ENCODE measurements around the gene MT1A. TPM values are rescaled to one million over a fixed set of nuclear protein-coding genes. Genes with fewer than 3 reads are reported as not detected.

Gene MT1A
- polyA plus RNA-seq, 1 donor from 2014 or later, result not detected

DNA sequence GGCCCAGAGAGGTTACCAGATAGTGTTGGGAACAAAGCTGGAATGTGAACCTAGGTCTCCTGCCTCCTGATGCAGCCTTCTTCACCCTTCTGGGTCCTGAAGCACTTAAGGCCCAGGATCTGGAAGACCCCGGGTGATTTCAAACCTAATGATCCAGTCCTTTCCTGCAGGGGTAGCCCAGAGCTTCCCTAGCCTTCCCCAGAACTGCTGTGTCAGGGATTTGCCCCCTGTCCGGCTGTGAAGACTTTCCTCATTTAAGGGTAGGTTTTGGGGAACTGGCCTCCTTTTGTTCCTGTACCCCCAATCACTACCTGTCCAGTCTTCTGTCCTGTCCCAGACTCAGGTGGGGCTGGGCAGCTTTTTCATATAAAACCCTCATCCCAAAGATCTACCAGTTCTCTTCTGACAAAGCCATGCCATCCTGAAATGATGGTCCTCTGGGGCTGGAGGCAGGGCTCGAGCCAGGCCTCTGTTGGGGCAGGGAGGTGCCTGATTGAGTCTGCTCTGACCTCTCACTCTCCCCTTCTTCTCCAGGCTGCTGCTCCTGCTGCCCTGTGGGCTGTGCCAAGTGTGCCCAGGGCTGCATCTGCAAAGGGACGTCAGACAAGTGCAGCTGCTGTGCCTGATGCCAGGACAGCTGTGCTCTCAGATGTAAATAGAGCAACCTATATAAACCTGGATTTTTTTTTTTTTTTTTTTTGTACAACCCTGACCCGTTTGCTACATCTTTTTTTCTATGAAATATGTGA, 45.1 kb downstream of the MT1A start:
- Histone ChIP-seq H3K79me2 (replicated peaks; ENCODE audit: insufficient read depth, low read length) (no peaks in the 10 kb centered on the region), H3F3A (ENCODE audit: insufficient read depth, low read length, poor library complexity, severe bottlenecking) (no peaks in the 10 kb centered on the region), H3K9ac (ENCODE audit: low read length) (no peak overlapping the region), H3K9me3 (ENCODE audit: low read length) (no peaks in the 10 kb centered on the region), H2AFZ (ENCODE audit: low read depth, low read length) (no peak overlapping the region), H3K27ac (ENCODE audit: low read length) (no peak overlapping the region), H4K20me1 (ENCODE audit: insufficient read depth) (no peaks in the 10 kb centered on the region), H3K4me2 (ENCODE audit: low read length) (no peak overlapping the region), H3K27me3 (ENCODE audit: insufficient read depth, low read depth, low read length) (peaks cover 26% of the 10 kb centered on the region), H3K36me3 (ENCODE audit: insufficient read depth, low read length) (no peaks in the 10 kb centered on the region), H3K4me3 (ENCODE audit: low read length) (no peak overlapping the region), H3K9me2 (ENCODE audit: insufficient read depth, low read length) (no peaks in the 10 kb centered on the region)
- TF ChIP-seq MXI1 (conservative IDR thresholded peaks at IDR 0.05; ENCODE audit: poor library complexity, severe bottlenecking), result no peak
- TF ChIP-seq RAD21 (conservative IDR thresholded peaks at IDR 0.05), result no peak
- TF ChIP-seq SMC3 (conservative IDR thresholded peaks at IDR 0.05; ENCODE audit: poor library complexity), result no peak
- TF ChIP-seq EZH2 (IDR thresholded peaks at IDR 0.05; ENCODE audit: borderline replicate concordance, insufficient read depth, low read length, poor library complexity, severe bottlenecking), result no peak
- TF ChIP-seq, protein P1, sequence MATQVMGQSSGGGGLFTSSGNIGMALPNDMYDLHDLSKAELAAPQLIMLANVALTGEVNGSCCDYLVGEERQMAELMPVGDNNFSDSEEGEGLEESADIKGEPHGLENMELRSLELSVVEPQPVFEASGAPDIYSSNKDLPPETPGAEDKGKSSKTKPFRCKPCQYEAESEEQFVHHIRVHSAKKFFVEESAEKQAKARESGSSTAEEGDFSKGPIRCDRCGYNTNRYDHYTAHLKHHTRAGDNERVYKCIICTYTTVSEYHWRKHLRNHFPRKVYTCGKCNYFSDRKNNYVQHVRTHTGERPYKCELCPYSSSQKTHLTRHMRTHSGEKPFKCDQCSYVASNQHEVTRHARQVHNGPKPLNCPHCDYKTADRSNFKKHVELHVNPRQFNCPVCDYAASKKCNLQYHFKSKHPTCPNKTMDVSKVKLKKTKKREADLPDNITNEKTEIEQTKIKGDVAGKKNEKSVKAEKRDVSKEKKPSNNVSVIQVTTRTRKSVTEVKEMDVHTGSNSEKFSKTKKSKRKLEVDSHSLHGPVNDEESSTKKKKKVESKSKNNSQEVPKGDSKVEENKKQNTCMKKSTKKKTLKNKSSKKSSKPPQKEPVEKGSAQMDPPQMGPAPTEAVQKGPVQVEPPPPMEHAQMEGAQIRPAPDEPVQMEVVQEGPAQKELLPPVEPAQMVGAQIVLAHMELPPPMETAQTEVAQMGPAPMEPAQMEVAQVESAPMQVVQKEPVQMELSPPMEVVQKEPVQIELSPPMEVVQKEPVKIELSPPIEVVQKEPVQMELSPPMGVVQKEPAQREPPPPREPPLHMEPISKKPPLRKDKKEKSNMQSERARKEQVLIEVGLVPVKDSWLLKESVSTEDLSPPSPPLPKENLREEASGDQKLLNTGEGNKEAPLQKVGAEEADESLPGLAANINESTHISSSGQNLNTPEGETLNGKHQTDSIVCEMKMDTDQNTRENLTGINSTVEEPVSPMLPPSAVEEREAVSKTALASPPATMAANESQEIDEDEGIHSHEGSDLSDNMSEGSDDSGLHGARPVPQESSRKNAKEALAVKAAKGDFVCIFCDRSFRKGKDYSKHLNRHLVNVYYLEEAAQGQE (IDR thresholded peaks at IDR 0.05; ENCODE audit: borderline replicate concordance), result no peak
- TF ChIP-seq EP300 (conservative IDR thresholded peaks at IDR 0.05; ENCODE audit: poor library complexity, severe bottlenecking), result no peak
- no peak for TF ChIP-seq POLR2AphosphoS5 (IDR thresholded peaks at IDR 0.05)
- TF ChIP-seq, protein P2, sequence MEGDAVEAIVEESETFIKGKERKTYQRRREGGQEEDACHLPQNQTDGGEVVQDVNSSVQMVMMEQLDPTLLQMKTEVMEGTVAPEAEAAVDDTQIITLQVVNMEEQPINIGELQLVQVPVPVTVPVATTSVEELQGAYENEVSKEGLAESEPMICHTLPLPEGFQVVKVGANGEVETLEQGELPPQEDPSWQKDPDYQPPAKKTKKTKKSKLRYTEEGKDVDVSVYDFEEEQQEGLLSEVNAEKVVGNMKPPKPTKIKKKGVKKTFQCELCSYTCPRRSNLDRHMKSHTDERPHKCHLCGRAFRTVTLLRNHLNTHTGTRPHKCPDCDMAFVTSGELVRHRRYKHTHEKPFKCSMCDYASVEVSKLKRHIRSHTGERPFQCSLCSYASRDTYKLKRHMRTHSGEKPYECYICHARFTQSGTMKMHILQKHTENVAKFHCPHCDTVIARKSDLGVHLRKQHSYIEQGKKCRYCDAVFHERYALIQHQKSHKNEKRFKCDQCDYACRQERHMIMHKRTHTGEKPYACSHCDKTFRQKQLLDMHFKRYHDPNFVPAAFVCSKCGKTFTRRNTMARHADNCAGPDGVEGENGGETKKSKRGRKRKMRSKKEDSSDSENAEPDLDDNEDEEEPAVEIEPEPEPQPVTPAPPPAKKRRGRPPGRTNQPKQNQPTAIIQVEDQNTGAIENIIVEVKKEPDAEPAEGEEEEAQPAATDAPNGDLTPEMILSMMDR (IDR thresholded peaks at IDR 0.05; ENCODE audit: poor library complexity, severe bottlenecking), result no peak
- TF ChIP-seq TAF1 (IDR thresholded peaks at IDR 0.05; ENCODE audit: low read depth), result no peak

DNA sequence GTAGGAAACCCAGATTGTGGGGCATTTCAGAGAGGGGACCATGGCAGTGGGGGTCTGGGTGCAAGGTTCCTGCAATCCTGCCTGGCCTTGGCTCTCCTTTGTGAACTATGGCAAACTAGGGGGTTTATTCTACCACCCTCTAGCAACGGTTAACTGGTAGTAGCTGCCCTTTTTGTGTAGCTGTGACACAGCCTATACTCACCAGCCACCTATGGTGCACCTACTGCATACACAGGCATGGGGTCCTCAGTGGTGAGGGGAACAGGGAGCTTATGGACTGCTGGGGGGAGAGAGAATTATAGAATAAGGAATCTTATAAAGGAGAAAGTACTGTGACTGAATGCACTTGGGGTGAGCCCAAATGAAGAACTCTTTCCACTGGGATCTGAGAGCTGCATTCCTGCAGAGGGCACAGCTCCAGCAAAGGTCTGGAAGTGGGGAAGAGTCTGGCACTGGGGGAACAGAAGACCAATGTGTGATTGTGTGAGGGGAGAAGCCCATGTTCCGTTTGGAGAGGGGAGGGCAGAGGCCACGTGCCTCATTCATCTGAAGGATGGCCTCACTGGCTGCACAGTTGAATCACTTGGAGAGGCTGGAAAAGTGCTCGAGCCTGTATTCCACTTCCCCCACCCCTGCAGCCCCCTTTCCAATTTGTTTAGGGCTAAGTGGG, 45.9 kb downstream of the MT1A start:
- Histone ChIP-seq H3F3A (ENCODE audit: insufficient read depth, low read length, poor library complexity, severe bottlenecking) (no peaks in the 10 kb centered on the region), H3K27ac (ENCODE audit: low read length) (no peak overlapping the region), H4K20me1 (ENCODE audit: insufficient read depth) (no peaks in the 10 kb centered on the region), H3K9ac (ENCODE audit: low read length) (no peak overlapping the region), H3K9me3 (ENCODE audit: low read length) (no peaks in the 10 kb centered on the region), H3K27me3 (ENCODE audit: insufficient read depth, low read depth, low read length) (peaks cover 26% of the 10 kb centered on the region), H3K79me2 (replicated peaks; ENCODE audit: insufficient read depth, low read length) (no peaks in the 10 kb centered on the region), H3K4me2 (ENCODE audit: low read length) (no peak overlapping the region), H3K4me3 (ENCODE audit: low read length) (no peak overlapping the region), H2AFZ (ENCODE audit: low read depth, low read length) (no peak overlapping the region), H3K36me3 (ENCODE audit: insufficient read depth, low read length) (no peaks in the 10 kb centered on the region), H3K9me2 (ENCODE audit: insufficient read depth, low read length) (no peaks in the 10 kb centered on the region)
- no peak for TF ChIP-seq MXI1 (conservative IDR thresholded peaks at IDR 0.05; ENCODE audit: poor library complexity, severe bottlenecking)
- TF ChIP-seq SMC3 (conservative IDR thresholded peaks at IDR 0.05; ENCODE audit: poor library complexity), result no peak
- TF ChIP-seq, protein P1 (IDR thresholded peaks at IDR 0.05; ENCODE audit: borderline replicate concordance), result no peak
- TF ChIP-seq EP300 (conservative IDR thresholded peaks at IDR 0.05; ENCODE audit: poor library complexity, severe bottlenecking), result no peak
